Endometrial microvascular endothelial cells (primary cell): ENCODE data around the gene NID1. TPM values are rescaled to one million over a fixed set of nuclear protein-coding genes. Genes with fewer than 3 reads are reported as not detected.
"Not testable (repeated sequence)": the region's sequence is repeated elsewhere in the genome, so short reads cannot be mapped to it uniquely, and the experiment has no call there.

Source experiments
- in situ Hi-C: cut with HindIII; loops from 2 replicates; pipeline ENCODE4 v1.10.0; 2017; ENCODE audit warnings: low sequenced_read_pairs, low pct_unique_long_range_greater_than_20kb; ENCODE audit errors: inconsistent ontology term
- total RNA-seq: library from RNA; depleted of rRNA; stranded (reverse); fragments of >200 nt; gene quantifications from one replicate; pipeline ENCODE4 v1.2.3, GENCODE V29; 2015; ENCODE audit errors: inconsistent ontology term

NID1 gene
- total RNA-seq, 1 donor from 2014 or later = 31.2 TPM

GRCh38 chr1:236010443-236010842 lies 54.4 kb downstream of the NID1 start:
- in situ Hi-C loops = no loop called here

- in situ Hi-C loops = no loop called here
These were observed 55.0 kb downstream of the NID1 start for GRCh38 chr1:236009857-236010256.

DNA sequence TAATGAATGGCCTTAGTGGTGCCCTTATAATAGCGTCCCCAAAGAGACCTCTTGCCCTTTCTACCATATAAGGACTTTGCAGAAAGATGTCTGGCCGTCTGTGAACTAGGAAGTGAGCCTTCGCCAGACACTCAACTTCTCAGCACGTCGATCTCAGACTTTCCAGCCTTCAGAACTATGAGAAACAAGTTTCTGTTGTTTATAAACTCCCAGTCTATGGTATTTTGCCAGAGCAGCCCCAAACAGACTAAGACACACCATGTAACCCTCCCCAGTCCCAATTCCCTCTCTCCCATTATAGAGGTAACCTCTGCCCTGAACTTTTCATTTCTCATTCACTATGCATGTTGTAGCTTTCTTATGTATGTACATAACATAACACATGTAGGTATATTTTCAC lies 55.7 kb downstream of the NID1 start:
- in situ Hi-C loops = no loop called here

DNA sequence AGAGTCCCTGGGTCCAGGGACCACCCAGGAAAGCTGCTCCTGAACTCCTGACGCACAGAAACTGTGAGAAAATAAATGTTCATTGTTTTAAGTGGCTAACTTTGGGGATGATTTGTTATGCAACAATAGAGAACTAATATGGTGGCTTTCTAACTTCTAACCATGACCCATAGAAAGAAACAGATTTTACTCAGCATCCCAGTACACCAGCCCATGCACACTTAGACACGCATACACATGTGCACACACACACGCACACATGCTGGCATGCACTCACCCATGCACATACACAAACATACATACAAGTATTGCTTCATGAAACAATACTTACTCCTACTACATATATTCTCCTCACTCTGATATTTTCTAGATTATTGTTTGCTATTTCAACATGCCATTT lies 57.1 kb downstream of the NID1 start:
- in situ Hi-C loops = no loop called here

GRCh38 chr1:236003058-236003457 lies 61.8 kb downstream of the NID1 start:
- in situ Hi-C loops = not testable (repeated sequence)

GRCh38 chr1:236002572-236002971 lies 62.3 kb downstream of the NID1 start:
- in situ Hi-C loops = no loop called here

GRCh38 chr1:236002025-236002390 lies 62.9 kb downstream of the NID1 start:
- in situ Hi-C loops = no loop called here

DNA sequence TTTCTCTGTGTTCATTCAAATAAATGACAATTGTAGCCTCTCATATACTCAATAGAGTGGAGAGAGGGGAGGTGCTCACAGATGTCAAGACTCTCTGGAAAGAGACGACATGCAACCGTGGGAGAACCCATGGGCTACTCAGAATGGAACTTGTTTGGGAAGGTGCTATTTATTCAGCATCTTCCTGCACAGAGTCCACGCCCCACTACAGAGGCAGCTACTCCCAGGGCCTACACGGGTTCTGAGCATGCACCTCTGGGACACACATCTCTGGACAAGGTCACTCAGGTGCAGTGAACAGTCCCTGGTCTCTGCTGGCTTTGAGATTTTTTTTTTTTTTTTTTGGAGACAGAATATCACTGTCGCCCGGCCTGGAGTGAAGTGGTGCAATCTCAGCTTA lies 64.1 kb downstream of the NID1 start:
- in situ Hi-C loops = no loop called here

GRCh38 chr1:235999259-235999925 lies 65.5 kb downstream of the NID1 start:
- in situ Hi-C loops = no loop called here

GRCh38 chr1:235998812-235999211 lies 66.1 kb downstream of the NID1 start:
- in situ Hi-C loops = no loop called here

- in situ Hi-C loops = no loop called here
These were observed 67.0 kb downstream of the NID1 start for GRCh38 chr1:235997931-235998330.

- in situ Hi-C loops = no loop called here
These were observed 67.8 kb downstream of the NID1 start for GRCh38 chr1:235997049-235997448.

- in situ Hi-C loops = no loop called here
These were observed 68.7 kb downstream of the NID1 start for GRCh38 chr1:235996048-235996785.

DNA sequence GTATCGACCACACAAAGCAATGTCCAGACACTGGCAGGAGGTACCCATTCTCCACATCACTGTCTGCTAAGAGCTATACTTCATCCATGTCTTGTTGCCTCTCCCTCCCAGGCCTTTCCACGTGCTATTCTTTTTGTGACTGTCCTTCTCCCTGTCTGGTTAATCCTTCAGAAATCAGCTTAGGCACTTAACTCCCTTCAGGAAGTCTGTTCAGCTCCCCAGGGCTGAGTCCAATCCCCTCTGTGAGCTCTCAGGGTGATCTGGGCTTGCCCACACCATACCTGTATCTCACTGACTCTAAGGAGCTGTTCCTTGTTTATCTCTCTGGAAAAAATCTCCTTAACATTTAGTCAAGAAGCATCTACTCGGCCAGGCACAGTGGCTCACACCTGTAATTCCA lies 69.4 kb downstream of the NID1 start:
- in situ Hi-C loops = no loop called here

GRCh38 chr1:235993652-235994051 lies 71.2 kb downstream of the NID1 start:
- in situ Hi-C loops = no loop called here

GRCh38 chr1:235992868-235993267 lies 72.0 kb downstream of the NID1 start:
- in situ Hi-C loops = no loop called here

DNA sequence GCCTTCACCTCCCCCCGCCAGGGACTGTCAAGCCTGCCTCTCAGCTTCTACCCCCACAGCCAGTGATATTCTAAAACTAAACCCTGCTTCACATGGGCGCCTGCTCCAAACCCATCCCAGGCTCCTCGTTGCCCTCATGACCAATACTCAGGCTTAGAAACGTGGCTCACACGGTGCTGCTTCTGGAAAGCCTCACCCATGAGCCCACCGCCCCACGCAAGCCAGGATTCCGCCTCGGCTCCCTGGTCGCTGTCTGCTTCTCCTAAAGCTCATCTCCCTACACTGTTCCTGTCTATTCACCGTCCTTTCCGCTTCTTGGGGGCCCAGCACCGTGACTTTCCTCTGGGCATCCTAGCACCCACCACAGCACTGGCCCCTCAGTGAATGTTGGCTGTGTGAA lies 72.5 kb downstream of the NID1 start:
- in situ Hi-C loops = no loop called here

DNA sequence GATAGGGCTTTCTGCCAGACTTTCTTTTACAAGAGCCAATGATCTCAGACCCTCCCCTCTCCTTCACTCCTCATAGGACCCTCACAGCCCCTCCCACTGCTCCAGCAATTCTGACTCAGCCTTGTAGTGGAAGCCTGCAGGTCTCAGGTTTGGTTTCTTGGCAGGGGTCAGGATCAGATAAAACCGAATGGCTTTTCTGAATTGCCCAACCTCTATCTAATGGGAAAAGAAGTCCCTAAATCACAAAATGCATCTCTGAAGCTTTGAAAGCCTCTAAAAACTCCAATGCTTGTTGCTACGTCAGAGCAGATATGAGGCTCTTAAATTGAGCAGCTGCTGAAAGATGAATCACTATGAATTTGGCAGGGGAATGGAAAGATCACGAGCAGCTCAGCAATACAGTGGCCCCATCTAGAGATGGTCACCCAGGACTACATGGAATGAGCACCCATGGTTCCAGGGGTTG lies 74.5 kb downstream of the NID1 start:
- in situ Hi-C loops = no loop called here

DNA sequence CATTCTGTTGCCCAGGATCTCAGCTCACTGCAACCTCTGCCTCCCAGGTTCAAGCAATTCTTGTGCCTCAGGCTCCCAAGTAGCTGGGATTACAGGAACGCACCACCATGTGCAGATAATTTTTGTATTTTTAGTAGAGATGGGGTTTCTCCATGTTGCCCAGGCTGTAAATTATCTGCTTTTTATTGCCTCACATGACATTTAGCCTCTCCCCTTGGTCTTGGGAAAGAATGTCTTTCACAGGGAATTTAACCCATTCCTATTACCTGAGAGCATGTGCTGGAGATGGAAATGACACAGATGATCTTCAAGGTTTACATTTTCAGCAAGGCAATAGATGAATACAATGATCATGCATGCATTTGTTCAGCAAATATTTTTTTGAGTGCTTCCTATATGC lies 75.8 kb downstream of the NID1 start:
- in situ Hi-C loops = no loop called here

DNA sequence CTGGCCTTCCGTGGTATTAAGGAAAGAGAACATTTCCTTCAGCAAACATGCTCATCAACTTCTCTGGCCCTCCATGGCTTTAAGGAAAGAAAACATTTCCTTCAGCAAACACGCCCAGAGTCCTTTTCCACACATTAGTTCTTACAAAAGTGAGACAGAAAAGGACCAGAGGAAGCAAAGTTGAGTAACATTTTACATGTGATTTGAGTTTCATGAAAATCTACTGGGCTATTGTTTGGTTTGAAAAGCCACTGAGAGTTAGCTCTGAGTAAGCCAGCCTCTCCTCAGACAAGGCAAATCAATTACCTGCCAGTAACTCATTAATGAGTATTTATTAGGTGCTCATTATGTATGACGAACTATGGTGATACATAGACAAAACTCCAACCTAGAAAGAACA lies 78.0 kb downstream of the NID1 start:
- in situ Hi-C loops = no loop called here
